Stimulated activated CD4-positive, alpha-beta T cell treated with anti-CD3 and anti-CD28 coated beads, Interleukin-15, amount 100 ng/mL, for 1 hour (primary cell): Measurements from ENCODE around the gene HAS3.
"Not testable (repeated sequence)": the region's sequence is repeated elsewhere in the genome, so short reads cannot be mapped to it uniquely, and the experiment has no call there.

Source experiments
- DNase-seq, 2 donors: peaks; one replicate each; pipeline ENCODE4 v3.0.0-alpha.2; 2020; ENCODE audit warnings: low read depth in 1 of 2, low spot score in 1 of 2

The HAS3 gene

GRCh38 chr16:69141014-69141413 is 35.6 kb downstream of the HAS3 start:
- DNase-seq = no peak

GRCh38 chr16:69141936-69142335 is 36.5 kb downstream of the HAS3 start:
- no peak for DNase-seq

- DNase-seq = no peak
Measured at GRCh38 chr16:69143116-69143515, 37.7 kb downstream of the HAS3 start.

- DNase-seq = no peak
Measured at GRCh38 chr16:69145658-69146057, 40.2 kb downstream of the HAS3 start.

- DNase-seq = not testable (repeated sequence)
Measured at GRCh38 chr16:69149621-69150020, 44.2 kb downstream of the HAS3 start.

- no peak for DNase-seq
Measured at GRCh38 chr16:69150146-69150865, 44.9 kb downstream of the HAS3 start.

GRCh38 chr16:69157196-69157595 is 51.7 kb downstream of the HAS3 start:
- no peak for DNase-seq

- DNase-seq = no peak
Measured at GRCh38 chr16:69160192-69160591, 54.7 kb downstream of the HAS3 start.

GRCh38 chr16:69165584-69165983 is 60.1 kb downstream of the HAS3 start:
- DNase-seq = no peak

- DNase-seq = peak in 1 of 2 donors; percentile 51
Measured at GRCh38 chr16:69166221-69166833, 60.9 kb downstream of the HAS3 start.

GRCh38 chr16:69166946-69167930 is 61.8 kb downstream of the HAS3 start:
- DNase-seq = no peak
